Activated naive CD4-positive, alpha-beta T cell treated with anti-CD3 and anti-CD28 coated beads, Interleukin-2, amount 50 U/mL, for 24 hours (primary cell): ENCODE results near the gene ARHGAP22.

ENCODE experiments used
- H3K27ac Mint-ChIP-seq: one replicate; pipeline ENCODE4 v1.8.0; 2021; ENCODE audit warnings: mild to moderate bottlenecking, mixed read lengths
- H3K27me3 Mint-ChIP-seq: one replicate; pipeline ENCODE4 v1.8.0; 2021; ENCODE audit warnings: mixed read lengths
- H3K36me3 Mint-ChIP-seq: one replicate; pipeline ENCODE4 v1.8.0; 2021; ENCODE audit warnings: mixed read lengths
- H3K4me1 Mint-ChIP-seq: one replicate; pipeline ENCODE4 v1.8.0; 2021; ENCODE audit warnings: mixed read lengths
- H3K4me3 Mint-ChIP-seq: one replicate; pipeline ENCODE4 v1.8.0; 2021; ENCODE audit warnings: mild to moderate bottlenecking, mixed read lengths
- H3K9me3 Mint-ChIP-seq: one replicate; pipeline ENCODE4 v1.8.0; 2021; ENCODE audit warnings: mixed read lengths

ARHGAP22 gene

GRCh38 chr10:48604039-48604990, 558 bp downstream of the ARHGAP22 start:
- peaks cover 4% of the 10 kb centered on the region for H3K4me1 Mint-ChIP-seq
- H3K36me3 Mint-ChIP-seq, result no peaks in the 10 kb centered on the region
- H3K27me3 Mint-ChIP-seq, result peaks cover 27% of the 10 kb centered on the region
- no peaks in the 10 kb centered on the region for H3K9me3 Mint-ChIP-seq
- no peak overlapping the region for H3K27ac Mint-ChIP-seq
- no peak overlapping the region for H3K4me3 Mint-ChIP-seq

GRCh38 chr10:48603421-48604038, 1.3 kb downstream of the ARHGAP22 start:
- Mint-ChIP-seq H3K36me3 (no peaks in the 10 kb centered on the region), H3K4me1 (peaks cover 4% of the 10 kb centered on the region), H3K9me3 (no peaks in the 10 kb centered on the region), H3K27me3 (peaks cover 27% of the 10 kb centered on the region), H3K4me3 (no peak overlapping the region), H3K27ac (no peak overlapping the region)

- Mint-ChIP-seq H3K9me3 (no peaks in the 10 kb centered on the region), H3K4me1 (peaks cover 4% of the 10 kb centered on the region), H3K27me3 (peaks cover 27% of the 10 kb centered on the region), H3K36me3 (no peaks in the 10 kb centered on the region), H3K27ac (no peak overlapping the region), H3K4me3 (no peak overlapping the region)
Measured at GRCh38 chr10:48602401-48603135, 2.3 kb downstream of the ARHGAP22 start.

DNA sequence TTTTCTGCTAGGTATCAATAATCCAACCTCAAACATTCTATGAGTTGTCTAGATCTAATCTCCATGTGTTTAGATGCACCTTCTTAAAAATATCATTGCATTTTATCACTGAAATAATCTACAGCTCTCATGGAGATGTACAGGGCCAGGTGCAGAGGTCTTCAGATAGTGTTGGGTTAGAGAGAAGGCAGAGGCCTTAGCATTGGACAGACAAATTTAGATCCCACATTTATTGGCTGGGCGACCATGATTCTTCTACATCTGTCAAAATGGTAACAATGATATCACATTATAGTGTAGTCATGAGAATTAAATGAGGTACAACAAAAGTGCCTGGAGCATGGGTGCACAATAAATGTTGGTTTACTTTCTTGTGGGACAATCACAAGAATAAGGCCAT, 3.1 kb downstream of the ARHGAP22 start:
- no peak overlapping the region for H3K27ac Mint-ChIP-seq

DNA sequence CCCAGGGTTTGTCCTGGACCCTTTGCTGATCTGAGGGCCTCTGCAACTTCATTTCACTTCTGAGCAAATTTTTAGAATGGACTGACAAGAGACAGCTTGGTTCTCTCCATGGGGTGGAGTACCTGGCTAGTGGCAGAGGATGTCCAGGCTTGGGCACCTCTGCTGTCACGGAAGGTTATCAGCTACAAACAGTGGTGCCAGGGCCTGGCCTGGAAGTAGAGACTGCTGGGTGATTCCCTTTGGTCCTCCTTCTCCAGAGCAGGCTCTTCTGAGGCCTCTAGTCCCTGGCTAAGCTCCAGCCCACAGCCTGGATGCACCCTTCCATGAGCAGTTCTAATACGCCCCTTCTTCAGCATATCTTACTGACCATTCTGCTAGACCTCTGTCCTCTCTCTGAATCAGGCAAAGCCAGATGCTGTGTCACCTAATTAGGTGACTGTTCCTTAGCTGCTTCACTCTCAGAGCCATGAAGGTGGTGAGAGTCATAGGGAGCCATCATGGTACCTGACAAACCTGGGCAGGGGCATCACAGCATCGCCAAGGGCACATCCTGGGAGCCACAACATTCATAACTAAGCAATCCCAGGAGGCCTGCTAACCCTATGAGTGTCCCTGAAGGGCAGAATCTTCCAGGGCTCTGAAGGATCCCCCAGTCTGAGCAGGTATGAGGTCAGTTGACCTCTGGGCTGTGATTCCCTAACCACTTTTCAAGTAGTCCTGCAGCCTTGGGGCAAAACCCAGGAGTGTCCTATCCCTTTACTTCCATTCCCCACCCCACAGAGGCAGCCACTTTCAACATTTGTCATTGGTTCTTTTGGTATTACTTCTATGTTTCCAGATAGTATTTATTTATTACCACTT, 4.0 kb downstream of the ARHGAP22 start:
- H3K9me3 Mint-ChIP-seq, result no peaks in the 10 kb centered on the region
- H3K36me3 Mint-ChIP-seq, result no peaks in the 10 kb centered on the region
- H3K27me3 Mint-ChIP-seq, result peaks cover 18% of the 10 kb centered on the region
- H3K27ac Mint-ChIP-seq, result no peak overlapping the region
- H3K4me3 Mint-ChIP-seq, result no peak overlapping the region
- peaks cover 4% of the 10 kb centered on the region for H3K4me1 Mint-ChIP-seq

More for the DNA sequence above, 3.1 kb downstream of the ARHGAP22 start:
- Mint-ChIP-seq H3K4me3 (no peak overlapping the region), H3K36me3 (no peaks in the 10 kb centered on the region), H3K4me1 (peaks cover 4% of the 10 kb centered on the region), H3K9me3 (no peaks in the 10 kb centered on the region), H3K27me3 (peaks cover 26% of the 10 kb centered on the region)

DNA sequence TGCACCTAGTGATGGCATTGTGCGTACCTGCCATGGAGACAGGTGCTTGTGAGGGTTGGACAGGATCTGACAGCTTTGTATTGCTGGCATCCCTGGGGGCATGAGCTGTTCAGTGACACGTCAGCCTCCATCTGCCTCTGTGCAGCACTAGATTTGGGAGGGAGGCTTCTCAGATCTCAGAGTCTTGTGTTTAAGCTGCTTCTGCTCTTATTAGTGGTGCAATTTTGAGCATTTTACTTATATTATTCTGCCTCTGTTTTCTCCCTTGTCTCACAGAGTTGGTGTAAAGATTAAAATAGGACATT, 5.1 kb downstream of the ARHGAP22 start:
- H3K27me3 Mint-ChIP-seq, result peaks cover 11% of the 10 kb centered on the region
- no peak overlapping the region for H3K27ac Mint-ChIP-seq
- H3K4me3 Mint-ChIP-seq, result no peak overlapping the region
- H3K9me3 Mint-ChIP-seq, result no peaks in the 10 kb centered on the region
- H3K36me3 Mint-ChIP-seq, result no peaks in the 10 kb centered on the region
- H3K4me1 Mint-ChIP-seq, result no peaks in the 10 kb centered on the region

DNA sequence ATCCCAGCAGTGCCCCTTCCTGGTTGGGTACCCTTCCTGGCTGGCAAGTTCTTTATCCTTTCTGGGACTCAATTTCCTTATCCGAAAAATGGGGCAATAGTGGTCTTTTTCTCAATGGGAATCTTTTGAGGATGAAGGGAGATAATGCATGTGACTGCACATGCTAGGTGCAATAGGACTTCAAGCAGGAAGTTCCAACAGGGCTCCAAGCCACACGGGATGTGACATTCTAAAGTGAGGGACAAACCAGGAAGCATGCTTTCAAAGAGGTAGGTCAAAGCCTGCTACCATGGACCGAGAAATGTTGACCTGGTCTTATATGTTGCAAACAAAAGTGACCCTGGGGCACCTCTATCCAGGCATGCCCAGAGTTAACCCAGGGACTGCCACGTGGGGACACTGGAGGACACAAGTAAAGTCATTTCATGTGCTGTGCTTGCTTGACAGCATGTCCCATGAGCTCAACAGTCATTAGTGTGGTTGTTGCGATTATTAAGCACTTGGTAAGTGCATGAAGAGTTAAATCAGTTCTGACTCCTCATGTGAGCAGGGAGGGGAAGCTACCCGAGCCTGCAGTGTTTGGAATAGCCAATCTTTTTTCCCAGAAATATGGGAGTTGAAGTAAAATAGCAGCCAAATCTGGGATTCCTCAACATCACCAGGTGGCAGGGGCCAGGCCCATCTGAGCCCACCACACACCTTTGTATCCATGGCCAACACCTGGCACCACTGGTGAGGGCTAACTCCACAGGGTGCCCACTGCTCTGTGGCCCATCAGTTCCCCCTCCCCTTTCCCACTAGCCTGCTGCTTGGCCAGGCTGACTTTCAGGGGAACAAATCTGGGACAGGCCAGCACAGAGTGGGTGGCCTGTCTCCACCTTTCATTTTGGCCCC, 5.7 kb downstream of the ARHGAP22 start:
- Mint-ChIP-seq H3K27me3 (peaks cover 9% of the 10 kb centered on the region), H3K4me3 (no peak overlapping the region), H3K4me1 (no peaks in the 10 kb centered on the region), H3K36me3 (no peaks in the 10 kb centered on the region), H3K9me3 (no peaks in the 10 kb centered on the region), H3K27ac (no peak overlapping the region)

GRCh38 chr10:48598243-48598935, 6.5 kb downstream of the ARHGAP22 start:
- peaks cover 6% of the 10 kb centered on the region for H3K27me3 Mint-ChIP-seq
- H3K4me1 Mint-ChIP-seq, result no peaks in the 10 kb centered on the region
- H3K4me3 Mint-ChIP-seq, result no peak overlapping the region
- no peak overlapping the region for H3K27ac Mint-ChIP-seq
- H3K36me3 Mint-ChIP-seq, result no peaks in the 10 kb centered on the region
- H3K9me3 Mint-ChIP-seq, result no peaks in the 10 kb centered on the region

DNA sequence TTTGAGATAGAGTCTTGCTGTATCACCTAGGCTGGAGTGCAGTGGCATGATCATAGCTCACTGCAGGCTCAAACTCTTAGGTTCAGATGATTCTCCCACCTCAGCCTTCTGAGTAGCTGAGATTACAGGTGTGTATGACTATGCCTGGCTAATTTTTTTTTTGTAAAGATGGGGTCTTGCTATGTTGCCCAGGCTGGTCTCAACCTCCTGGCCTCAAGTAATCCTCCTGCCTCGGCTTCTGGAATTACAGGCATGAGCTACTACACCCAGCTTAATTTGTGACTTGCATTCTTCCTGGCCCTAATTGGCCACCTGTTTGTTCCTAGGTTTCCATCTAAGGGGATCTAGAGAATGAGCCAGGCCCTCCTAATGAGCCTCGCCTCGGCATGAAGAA, 9.3 kb downstream of the ARHGAP22 start:
- peaks cover 4% of the 10 kb centered on the region for H3K27me3 Mint-ChIP-seq
- H3K27ac Mint-ChIP-seq, result no peak overlapping the region
- H3K9me3 Mint-ChIP-seq, result no peaks in the 10 kb centered on the region
- H3K4me3 Mint-ChIP-seq, result no peak overlapping the region
- no peaks in the 10 kb centered on the region for H3K36me3 Mint-ChIP-seq
- no peaks in the 10 kb centered on the region for H3K4me1 Mint-ChIP-seq

DNA sequence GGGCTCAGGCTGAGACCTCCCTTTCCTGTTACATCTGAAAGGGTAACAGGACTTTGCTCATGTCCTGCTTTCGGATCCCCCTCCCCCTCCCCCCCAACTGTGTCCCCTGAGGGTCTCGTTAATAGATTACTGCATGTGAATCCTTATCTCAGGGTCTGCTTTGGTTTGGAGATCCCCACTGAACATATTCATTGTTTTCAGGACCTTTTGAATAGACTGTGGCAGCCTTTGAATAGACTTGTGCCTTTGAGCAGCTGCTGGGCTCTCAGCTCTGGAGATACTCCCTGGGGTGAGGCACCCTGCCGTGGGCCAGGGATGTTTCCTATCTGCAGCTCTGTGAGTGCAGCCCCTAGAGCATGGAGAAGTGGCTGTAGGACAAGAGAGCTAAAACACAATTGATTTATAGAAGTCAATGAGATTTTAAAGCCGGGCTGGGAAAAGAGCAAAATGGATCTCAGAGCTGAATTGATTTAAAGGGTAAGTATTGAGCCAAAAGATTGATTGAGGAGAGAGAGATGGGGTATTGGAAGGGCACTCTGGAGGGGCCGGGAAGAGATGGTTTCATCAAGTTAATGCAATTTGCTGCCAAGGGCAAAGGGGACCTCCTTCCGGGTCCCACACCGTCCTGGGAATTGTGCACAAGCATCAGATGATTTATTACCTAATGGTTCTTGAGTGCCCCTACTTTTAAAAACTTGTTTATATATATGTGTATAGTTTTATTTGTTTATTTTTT, 9.9 kb downstream of the ARHGAP22 start:
- Mint-ChIP-seq H3K4me1 (no peaks in the 10 kb centered on the region), H3K27ac (no peak overlapping the region), H3K27me3 (peaks cover 4% of the 10 kb centered on the region), H3K9me3 (no peaks in the 10 kb centered on the region), H3K36me3 (no peaks in the 10 kb centered on the region), H3K4me3 (no peak overlapping the region)

DNA sequence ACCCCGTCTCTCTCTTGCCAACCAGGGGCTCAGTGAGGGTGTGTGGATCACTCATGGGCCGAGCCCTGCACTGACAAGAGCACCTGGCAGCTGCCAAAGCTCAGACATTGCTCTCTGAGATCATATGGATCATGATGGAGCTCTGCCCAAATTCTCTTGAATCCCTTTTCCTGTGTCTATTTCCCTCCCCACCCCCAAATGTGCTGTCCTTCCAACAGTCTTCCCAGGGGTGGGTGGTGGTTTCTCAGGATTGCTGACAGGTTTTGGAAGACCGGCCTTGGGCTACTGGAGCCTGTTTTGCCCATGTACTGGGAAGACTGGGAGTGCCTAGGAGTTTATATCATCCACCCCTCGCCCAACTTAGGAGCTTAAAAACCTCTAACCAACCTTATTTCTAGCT, 10.5 kb downstream of the ARHGAP22 start:
- Mint-ChIP-seq H3K9me3 (no peaks in the 10 kb centered on the region), H3K4me3 (no peak overlapping the region), H3K27ac (no peak overlapping the region), H3K27me3 (peaks cover 4% of the 10 kb centered on the region), H3K36me3 (no peaks in the 10 kb centered on the region), H3K4me1 (no peaks in the 10 kb centered on the region)

DNA sequence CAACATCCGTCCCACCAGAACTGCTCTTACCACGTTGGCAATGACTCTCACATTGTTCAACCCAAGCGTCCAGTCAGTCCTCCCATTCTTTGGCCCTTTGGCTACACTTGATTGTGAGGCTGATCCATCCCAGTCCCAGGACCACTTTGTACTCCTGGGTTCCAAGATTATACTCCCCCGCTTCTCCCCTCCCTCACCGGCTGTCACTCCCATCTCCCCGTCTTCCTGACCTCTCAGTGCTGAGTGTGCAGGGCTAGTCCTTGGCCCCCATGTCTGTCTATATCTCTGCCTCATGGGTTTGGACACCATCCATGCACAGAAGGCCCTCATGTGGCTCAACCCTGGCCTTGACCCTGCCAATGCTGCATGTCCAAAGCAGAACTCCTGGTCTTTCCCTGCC, 12.5 kb downstream of the ARHGAP22 start:
- H3K9me3 Mint-ChIP-seq, result no peaks in the 10 kb centered on the region

DNA sequence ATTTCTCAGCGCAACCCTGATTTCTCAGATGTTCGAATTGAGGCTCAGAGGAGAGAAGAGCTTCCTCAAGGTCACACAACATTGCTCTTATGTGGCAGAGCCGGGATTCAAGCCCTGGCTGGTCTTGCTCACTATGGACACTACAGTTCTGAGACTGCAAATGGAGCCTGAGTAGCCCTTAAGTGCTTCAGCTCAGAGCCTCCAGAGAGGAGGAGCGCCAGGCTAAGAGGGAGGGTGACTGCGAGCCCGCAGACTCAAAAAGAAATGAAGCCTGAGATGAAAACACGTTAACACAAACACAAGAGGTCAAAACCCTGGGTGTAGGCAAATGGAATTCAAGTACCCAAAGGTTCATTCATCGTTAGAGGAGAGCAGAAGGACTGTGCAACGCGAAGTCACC, 13.9 kb downstream of the ARHGAP22 start:
- no peak overlapping the region for H3K27ac Mint-ChIP-seq
- no peaks in the 10 kb centered on the region for H3K9me3 Mint-ChIP-seq
- no peaks in the 10 kb centered on the region for H3K27me3 Mint-ChIP-seq
- no peak overlapping the region for H3K4me3 Mint-ChIP-seq
- H3K36me3 Mint-ChIP-seq, result no peaks in the 10 kb centered on the region
- no peaks in the 10 kb centered on the region for H3K4me1 Mint-ChIP-seq

More for the DNA sequence above, 12.5 kb downstream of the ARHGAP22 start:
- Mint-ChIP-seq H3K4me1 (no peaks in the 10 kb centered on the region), H3K27me3 (peaks cover 4% of the 10 kb centered on the region), H3K36me3 (no peaks in the 10 kb centered on the region), H3K27ac (no peak overlapping the region), H3K4me3 (no peak overlapping the region)
